Glutamatergic neuron (in vitro differentiated cells): ENCODE results near the gene NWD2. TPM values are rescaled to one million over a fixed set of nuclear protein-coding genes. Genes with fewer than 3 reads are reported as not detected.

ENCODE experiments used
- DNase-seq: peaks from one replicate; pipeline ENCODE4 v3.0.0; 2022
- H3K27ac Mint-ChIP-seq: one replicate; pipeline ENCODE4 v1.8.0; 2020; ENCODE audit warnings: mild to moderate bottlenecking, mixed read lengths, inconsistent platforms; ENCODE audit not compliant: unreplicated experiment
- H3K27me3 Mint-ChIP-seq: one replicate; pipeline ENCODE4 v1.8.0; 2020; ENCODE audit warnings: mild to moderate bottlenecking, moderate library complexity, mixed read lengths, inconsistent platforms; ENCODE audit not compliant: unreplicated experiment
- H3K36me3 Mint-ChIP-seq: one replicate; pipeline ENCODE4 v1.8.0; 2020; ENCODE audit warnings: mild to moderate bottlenecking, mixed read lengths, inconsistent platforms; ENCODE audit not compliant: unreplicated experiment
- H3K4me1 Mint-ChIP-seq: one replicate; pipeline ENCODE4 v1.8.0; 2020; ENCODE audit warnings: mild to moderate bottlenecking, low read depth, mixed read lengths, inconsistent platforms; ENCODE audit not compliant: unreplicated experiment
- H3K4me3 Mint-ChIP-seq: one replicate; pipeline ENCODE4 v1.8.0; 2020; ENCODE audit warnings: mild to moderate bottlenecking, mixed read lengths, inconsistent platforms; ENCODE audit not compliant: unreplicated experiment
- H3K9me3 Mint-ChIP-seq: one replicate; pipeline ENCODE4 v1.8.0; 2020; ENCODE audit warnings: mild to moderate bottlenecking, moderate library complexity, mixed read lengths, inconsistent platforms; ENCODE audit not compliant: unreplicated experiment
- total RNA-seq: library from RNA; stranded (reverse); fragmentation: NEBNext Ultra II Directional; extraction: Animal tissue kit (Norgen Biotek cat#: 25700); gene quantifications from one replicate; pipeline ENCODE4 v1.2.1, GENCODE V29; 2021; ENCODE audit not compliant: unreplicated experiment
- TF ChIP-seq, protein P1 (sequence below): fragments of 200-600 bp; sonication (generic); IDR thresholded peaks from one replicate; pipeline ENCODE4 v1.5.0; 2021; ENCODE audit not compliant: partially characterized antibody, unreplicated experiment

NWD2 gene
- total RNA-seq, 1 donor from 2014 or later: 0.17 TPM

GRCh38 chr4:37452952-37453280 is 208.4 kb downstream of the NWD2 start:
- no peak overlapping the region for H3K27ac Mint-ChIP-seq
- DNase-seq: no peak
- H3K4me3 Mint-ChIP-seq: peak overlapping the region; percentile 85
- no peaks in the 10 kb centered on the region for H3K9me3 Mint-ChIP-seq
- H3K27me3 Mint-ChIP-seq: no peaks in the 10 kb centered on the region
- no peaks in the 10 kb centered on the region for H3K36me3 Mint-ChIP-seq
- TF ChIP-seq, protein P1, sequence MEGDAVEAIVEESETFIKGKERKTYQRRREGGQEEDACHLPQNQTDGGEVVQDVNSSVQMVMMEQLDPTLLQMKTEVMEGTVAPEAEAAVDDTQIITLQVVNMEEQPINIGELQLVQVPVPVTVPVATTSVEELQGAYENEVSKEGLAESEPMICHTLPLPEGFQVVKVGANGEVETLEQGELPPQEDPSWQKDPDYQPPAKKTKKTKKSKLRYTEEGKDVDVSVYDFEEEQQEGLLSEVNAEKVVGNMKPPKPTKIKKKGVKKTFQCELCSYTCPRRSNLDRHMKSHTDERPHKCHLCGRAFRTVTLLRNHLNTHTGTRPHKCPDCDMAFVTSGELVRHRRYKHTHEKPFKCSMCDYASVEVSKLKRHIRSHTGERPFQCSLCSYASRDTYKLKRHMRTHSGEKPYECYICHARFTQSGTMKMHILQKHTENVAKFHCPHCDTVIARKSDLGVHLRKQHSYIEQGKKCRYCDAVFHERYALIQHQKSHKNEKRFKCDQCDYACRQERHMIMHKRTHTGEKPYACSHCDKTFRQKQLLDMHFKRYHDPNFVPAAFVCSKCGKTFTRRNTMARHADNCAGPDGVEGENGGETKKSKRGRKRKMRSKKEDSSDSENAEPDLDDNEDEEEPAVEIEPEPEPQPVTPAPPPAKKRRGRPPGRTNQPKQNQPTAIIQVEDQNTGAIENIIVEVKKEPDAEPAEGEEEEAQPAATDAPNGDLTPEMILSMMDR: peak; percentile 27
- H3K4me1 Mint-ChIP-seq: peaks cover 4% of the 10 kb centered on the region

- TF ChIP-seq, protein P1: no peak
- peak; percentile 79 for DNase-seq
- Mint-ChIP-seq H3K27me3 (no peaks in the 10 kb centered on the region), H3K9me3 (no peaks in the 10 kb centered on the region), H3K36me3 (no peaks in the 10 kb centered on the region), H3K4me3 (peak overlapping the region; percentile 85), H3K4me1 (peaks cover 4% of the 10 kb centered on the region), H3K27ac (no peak overlapping the region)
These were observed 208.9 kb downstream of the NWD2 start for GRCh38 chr4:37453281-37453998.

- H3K36me3 Mint-ChIP-seq: no peaks in the 10 kb centered on the region
- H3K27ac Mint-ChIP-seq: no peak overlapping the region
- TF ChIP-seq, protein P1: no peak
- no peaks in the 10 kb centered on the region for H3K9me3 Mint-ChIP-seq
- DNase-seq: no peak
- peaks cover 4% of the 10 kb centered on the region for H3K4me1 Mint-ChIP-seq
- H3K27me3 Mint-ChIP-seq: no peaks in the 10 kb centered on the region
- peak overlapping the region; percentile 57 for H3K4me3 Mint-ChIP-seq
These were observed 209.7 kb downstream of the NWD2 start for GRCh38 chr4:37453999-37454800.

DNA sequence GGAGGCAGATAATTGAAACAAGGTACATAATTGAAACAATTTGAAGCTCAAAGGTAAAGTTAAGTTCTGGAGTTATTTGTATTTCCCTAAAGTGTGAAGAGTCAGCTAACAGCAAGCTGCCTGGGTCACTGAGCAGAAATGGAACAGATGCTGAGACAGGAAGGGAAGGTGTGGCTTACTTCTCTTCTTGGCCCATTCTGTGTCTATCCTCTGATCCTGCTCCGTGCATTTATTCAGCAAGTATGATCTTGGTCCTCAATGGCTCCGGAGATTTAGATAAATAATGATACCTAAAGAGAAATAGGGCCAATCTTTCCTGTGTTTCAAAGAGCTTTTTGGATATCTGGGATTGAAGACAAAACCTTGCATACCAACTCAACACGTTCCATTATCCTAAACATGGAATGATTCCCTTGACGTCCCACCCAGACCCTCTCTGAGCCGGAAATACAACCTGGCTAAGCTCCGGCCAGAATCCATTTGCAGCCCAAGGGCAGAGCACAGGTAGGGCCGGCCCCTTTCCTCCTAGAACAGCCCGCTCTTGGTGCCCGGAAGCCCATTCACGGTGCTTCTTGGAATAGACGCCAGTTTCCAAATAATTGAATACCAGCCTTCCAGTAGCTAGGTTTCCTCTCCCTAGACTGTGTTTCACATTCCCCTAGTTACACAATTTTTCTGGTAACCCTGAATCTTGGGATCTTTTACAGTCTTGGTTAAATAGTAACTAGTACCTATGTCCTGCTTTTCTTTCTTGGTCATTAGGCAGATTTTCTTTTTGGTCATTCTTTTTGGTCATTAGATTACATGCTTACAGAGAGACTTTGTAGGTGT is 211.0 kb downstream of the NWD2 start:
- DNase-seq: no peak
- Mint-ChIP-seq H3K4me3 (no peak overlapping the region), H3K9me3 (no peaks in the 10 kb centered on the region)

More for the DNA sequence above, 211.0 kb downstream of the NWD2 start:
- Mint-ChIP-seq H3K27ac (no peak overlapping the region), H3K4me1 (peaks cover 4% of the 10 kb centered on the region), H3K27me3 (no peaks in the 10 kb centered on the region), H3K36me3 (no peaks in the 10 kb centered on the region)
- TF ChIP-seq, protein P1: no peak
